ENCODE results near the gene VPS52.
A peak's percentile ranks its signal among the peaks of the same experiment; 100 is the strongest.
"Not testable (repeated sequence)": the region's sequence is repeated elsewhere in the genome, so short reads cannot be mapped to it uniquely, and the experiment has no call there.

VPS52 gene

GRCh38 chr6:33241968-33242367, 29.7 kb downstream of the VPS52 start:
- Histone ChIP-seq H3K27ac (ENCODE audit: low read length) (no peak overlapping the region), H3K27me3 (ENCODE audit: low read depth, low read length) (peaks cover 3% of the 10 kb centered on the region), H3K36me3 (ENCODE audit: control insufficient read depth in 1 of 2, insufficient read depth in 2 of 2, low read length in 2 of 2) (no peaks in the 10 kb centered on the region), H3K9me3 (ENCODE audit: control insufficient read depth in 1 of 2, low read length in 2 of 2) (no peaks in the 10 kb centered on the region), H3K4me1 (ENCODE audit: control insufficient read depth in 1 of 2, insufficient read depth in 2 of 2, low read length in 2 of 2) (no peaks in the 10 kb centered on the region), H3K4me3 (ENCODE audit: low read depth in 1 of 2, low read length in 2 of 2) (no peak overlapping the region)

DNA sequence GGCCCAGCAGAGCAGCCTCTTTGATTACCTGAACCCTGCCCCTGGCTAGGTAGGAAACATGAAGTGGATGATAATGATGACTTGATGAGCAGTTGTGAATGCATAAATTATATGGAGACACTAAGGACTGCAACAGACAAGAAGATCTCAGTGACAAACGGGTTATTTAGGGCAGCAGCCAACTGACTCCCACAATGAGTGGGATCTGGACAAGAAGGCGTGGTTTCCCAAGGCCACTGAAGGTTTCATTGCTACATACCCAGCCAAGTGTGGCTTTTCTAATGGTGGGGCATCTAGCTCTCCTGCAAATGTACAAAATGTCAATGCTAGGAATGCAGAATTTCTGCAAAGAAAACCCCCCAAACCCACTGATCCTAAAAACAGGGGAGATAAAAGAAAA, 33.9 kb downstream of the VPS52 start:
- no peak overlapping the region for H3K4me3 ChIP-seq (ENCODE audit: low read depth in 1 of 2, low read length in 2 of 2)
- no peak overlapping the region for H3K27ac ChIP-seq (ENCODE audit: low read length)
- H3K27me3 ChIP-seq (ENCODE audit: low read depth, low read length), result peaks cover 7% of the 10 kb centered on the region
- no peaks in the 10 kb centered on the region for H3K9me3 ChIP-seq (ENCODE audit: control insufficient read depth in 1 of 2, low read length in 2 of 2)
- H3K4me1 ChIP-seq (ENCODE audit: control insufficient read depth in 1 of 2, insufficient read depth in 2 of 2, low read length in 2 of 2), result no peaks in the 10 kb centered on the region
- no peaks in the 10 kb centered on the region for H3K36me3 ChIP-seq (ENCODE audit: control insufficient read depth in 1 of 2, insufficient read depth in 2 of 2, low read length in 2 of 2)

- Histone ChIP-seq H3K4me1 (ENCODE audit: control insufficient read depth in 1 of 2, insufficient read depth in 2 of 2, low read length in 2 of 2) (no peaks in the 10 kb centered on the region), H3K27ac (ENCODE audit: low read length) (no peak overlapping the region), H3K36me3 (ENCODE audit: control insufficient read depth in 1 of 2, insufficient read depth in 2 of 2, low read length in 2 of 2) (no peaks in the 10 kb centered on the region), H3K4me3 (ENCODE audit: low read depth in 1 of 2, low read length in 2 of 2) (no peak overlapping the region), H3K27me3 (ENCODE audit: low read depth, low read length) (peaks cover 7% of the 10 kb centered on the region), H3K9me3 (ENCODE audit: control insufficient read depth in 1 of 2, low read length in 2 of 2) (no peaks in the 10 kb centered on the region)
Measured at GRCh38 chr6:33236852-33237251, 34.8 kb downstream of the VPS52 start.

DNA sequence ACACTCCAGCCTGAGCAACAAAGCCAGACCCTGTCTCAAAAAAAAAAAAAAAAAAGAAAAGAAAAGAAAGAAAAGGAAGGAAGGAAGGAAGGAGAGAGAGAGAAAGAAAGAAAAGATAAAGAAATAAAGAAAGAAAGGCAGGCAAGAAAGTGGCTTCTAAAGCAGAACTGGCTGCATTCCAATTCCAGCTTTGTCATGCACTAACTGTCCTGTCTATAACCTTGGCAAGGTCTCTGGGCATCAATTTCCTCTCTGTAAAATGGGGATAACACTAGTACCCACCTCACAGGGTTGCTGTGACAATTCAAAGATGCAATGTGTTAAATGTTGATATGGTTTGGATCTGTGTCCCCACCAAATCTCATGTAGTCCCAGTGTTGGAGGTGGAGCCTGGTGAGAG, 35.3 kb downstream of the VPS52 start:
- Histone ChIP-seq H3K4me1 (ENCODE audit: control insufficient read depth in 1 of 2, insufficient read depth in 2 of 2, low read length in 2 of 2) (no peaks in the 10 kb centered on the region), H3K27me3 (ENCODE audit: low read depth, low read length) (peaks cover 7% of the 10 kb centered on the region), H3K4me3 (ENCODE audit: low read depth in 1 of 2, low read length in 2 of 2) (no peak overlapping the region), H3K36me3 (ENCODE audit: control insufficient read depth in 1 of 2, insufficient read depth in 2 of 2, low read length in 2 of 2) (no peaks in the 10 kb centered on the region), H3K27ac (ENCODE audit: low read length) (no peak overlapping the region), H3K9me3 (ENCODE audit: control insufficient read depth in 1 of 2, low read length in 2 of 2) (no peaks in the 10 kb centered on the region)

DNA sequence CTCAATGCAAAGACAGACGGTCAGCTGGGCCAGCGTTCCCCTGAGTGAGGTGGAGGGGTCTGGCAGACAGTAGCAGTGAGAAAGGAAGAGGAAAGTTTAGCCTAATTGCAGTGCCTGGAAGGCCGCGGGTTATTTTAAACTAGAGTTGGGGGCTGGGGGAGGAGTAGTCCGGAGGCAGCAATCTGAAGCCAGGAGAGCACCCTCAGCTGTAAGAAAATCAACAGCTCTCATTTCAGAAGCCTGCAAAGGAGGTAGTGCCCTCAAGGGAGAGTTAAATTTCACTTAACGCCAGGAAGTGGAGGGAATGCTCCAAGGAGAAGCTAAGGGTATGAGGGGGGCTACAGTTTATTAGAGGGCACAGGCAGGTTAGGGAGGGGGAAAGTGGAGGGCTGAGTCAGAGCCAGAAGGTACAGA, 36.4 kb downstream of the VPS52 start:
- Histone ChIP-seq H3K27ac (ENCODE audit: low read length) (no peak overlapping the region), H3K4me1 (ENCODE audit: control insufficient read depth in 1 of 2, insufficient read depth in 2 of 2, low read length in 2 of 2) (no peaks in the 10 kb centered on the region), H3K36me3 (ENCODE audit: control insufficient read depth in 1 of 2, insufficient read depth in 2 of 2, low read length in 2 of 2) (no peaks in the 10 kb centered on the region), H3K9me3 (ENCODE audit: control insufficient read depth in 1 of 2, low read length in 2 of 2) (no peaks in the 10 kb centered on the region), H3K4me3 (ENCODE audit: low read depth in 1 of 2, low read length in 2 of 2) (no peak overlapping the region), H3K27me3 (ENCODE audit: low read depth, low read length) (peaks cover 4% of the 10 kb centered on the region)

GRCh38 chr6:33226503-33227120, 45.1 kb downstream of the VPS52 start:
- H3K4me1 ChIP-seq (ENCODE audit: control insufficient read depth in 1 of 2, insufficient read depth in 2 of 2, low read length in 2 of 2); H3K27me3 ChIP-seq (ENCODE audit: low read depth, low read length); H3K4me3 ChIP-seq (ENCODE audit: low read depth in 1 of 2, low read length in 2 of 2); H3K36me3 ChIP-seq (ENCODE audit: control insufficient read depth in 1 of 2, insufficient read depth in 2 of 2, low read length in 2 of 2); H3K9me3 ChIP-seq (ENCODE audit: control insufficient read depth in 1 of 2, low read length in 2 of 2); H3K27ac ChIP-seq (ENCODE audit: low read length): not testable (repeated sequence)

DNA sequence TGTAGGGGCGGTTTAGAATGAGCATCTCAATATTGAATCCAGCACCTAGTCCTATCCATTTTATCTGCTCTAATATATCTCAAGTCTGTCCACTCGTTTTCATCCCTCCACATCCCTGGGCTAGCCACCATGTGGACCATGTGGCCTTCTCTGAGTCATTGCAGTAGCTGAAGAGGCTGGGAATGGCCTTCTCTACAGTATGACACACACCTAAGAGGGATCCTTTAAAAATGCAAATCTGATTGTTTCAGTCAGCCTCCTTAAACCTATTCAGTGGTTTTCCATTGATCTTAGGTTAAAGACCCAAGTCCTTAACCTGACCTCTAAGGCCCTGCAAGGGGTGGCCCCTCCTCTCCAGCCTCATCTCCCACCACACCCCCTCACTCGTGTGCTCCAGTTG, 54.0 kb downstream of the VPS52 start:
- Histone ChIP-seq H3K4me3 (ENCODE audit: low read depth in 1 of 2, low read length in 2 of 2) (no peak overlapping the region), H3K4me1 (ENCODE audit: control insufficient read depth in 1 of 2, insufficient read depth in 2 of 2, low read length in 2 of 2) (peaks cover 0 to 7% of the 10 kb centered on the region in 2 donors), H3K9me3 (ENCODE audit: control insufficient read depth in 1 of 2, low read length in 2 of 2) (no peaks in the 10 kb centered on the region), H3K27me3 (ENCODE audit: low read depth, low read length) (no peaks in the 10 kb centered on the region), H3K36me3 (ENCODE audit: control insufficient read depth in 1 of 2, insufficient read depth in 2 of 2, low read length in 2 of 2) (no peaks in the 10 kb centered on the region), H3K27ac (ENCODE audit: low read length) (no peak overlapping the region)

GRCh38 chr6:33217246-33217645, 54.4 kb downstream of the VPS52 start:
- Histone ChIP-seq H3K27me3 (ENCODE audit: low read depth, low read length) (no peaks in the 10 kb centered on the region), H3K27ac (ENCODE audit: low read length) (no peak overlapping the region), H3K36me3 (ENCODE audit: control insufficient read depth in 1 of 2, insufficient read depth in 2 of 2, low read length in 2 of 2) (no peaks in the 10 kb centered on the region), H3K9me3 (ENCODE audit: control insufficient read depth in 1 of 2, low read length in 2 of 2) (no peaks in the 10 kb centered on the region), H3K4me1 (ENCODE audit: control insufficient read depth in 1 of 2, insufficient read depth in 2 of 2, low read length in 2 of 2) (peaks cover 0 to 11% of the 10 kb centered on the region in 2 donors), H3K4me3 (ENCODE audit: low read depth in 1 of 2, low read length in 2 of 2) (no peak overlapping the region)

DNA sequence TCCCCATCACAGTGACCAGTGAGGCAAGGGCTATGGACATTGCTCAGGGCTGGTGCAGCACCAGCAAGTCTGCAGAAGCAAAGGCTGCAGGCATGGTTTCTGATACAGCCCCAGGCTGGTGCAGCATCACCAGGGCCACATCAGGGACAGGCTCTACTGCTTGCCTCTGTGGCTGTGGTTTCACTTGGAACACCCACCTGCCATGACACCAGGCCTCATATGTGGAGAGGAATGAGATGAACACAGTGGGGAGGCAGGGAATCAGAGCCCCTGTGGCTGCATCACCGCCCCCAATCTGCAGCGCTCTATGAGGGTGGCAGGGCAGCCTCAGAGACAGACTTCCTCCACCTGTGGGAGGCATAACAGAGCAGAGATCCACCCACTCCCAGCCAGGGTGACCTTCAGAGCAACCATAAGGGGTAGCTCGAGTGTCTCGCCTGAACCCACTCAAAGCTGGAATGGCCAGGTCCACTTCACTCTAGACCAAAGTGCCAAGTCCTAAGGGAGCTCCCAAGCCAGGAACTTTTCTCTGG, 55.5 kb downstream of the VPS52 start:
- no peaks in the 10 kb centered on the region for H3K27me3 ChIP-seq (ENCODE audit: low read depth, low read length)
- H3K4me3 ChIP-seq (ENCODE audit: low read depth in 1 of 2, low read length in 2 of 2), result no peak overlapping the region
- no peak overlapping the region for H3K27ac ChIP-seq (ENCODE audit: low read length)
- peaks cover 0 to 11% of the 10 kb centered on the region in 2 donors for H3K4me1 ChIP-seq (ENCODE audit: control insufficient read depth in 1 of 2, insufficient read depth in 2 of 2, low read length in 2 of 2)
- peaks cover 0 to 4% of the 10 kb centered on the region in 2 donors for H3K36me3 ChIP-seq (ENCODE audit: control insufficient read depth in 1 of 2, insufficient read depth in 2 of 2, low read length in 2 of 2)
- no peaks in the 10 kb centered on the region for H3K9me3 ChIP-seq (ENCODE audit: control insufficient read depth in 1 of 2, low read length in 2 of 2)

DNA sequence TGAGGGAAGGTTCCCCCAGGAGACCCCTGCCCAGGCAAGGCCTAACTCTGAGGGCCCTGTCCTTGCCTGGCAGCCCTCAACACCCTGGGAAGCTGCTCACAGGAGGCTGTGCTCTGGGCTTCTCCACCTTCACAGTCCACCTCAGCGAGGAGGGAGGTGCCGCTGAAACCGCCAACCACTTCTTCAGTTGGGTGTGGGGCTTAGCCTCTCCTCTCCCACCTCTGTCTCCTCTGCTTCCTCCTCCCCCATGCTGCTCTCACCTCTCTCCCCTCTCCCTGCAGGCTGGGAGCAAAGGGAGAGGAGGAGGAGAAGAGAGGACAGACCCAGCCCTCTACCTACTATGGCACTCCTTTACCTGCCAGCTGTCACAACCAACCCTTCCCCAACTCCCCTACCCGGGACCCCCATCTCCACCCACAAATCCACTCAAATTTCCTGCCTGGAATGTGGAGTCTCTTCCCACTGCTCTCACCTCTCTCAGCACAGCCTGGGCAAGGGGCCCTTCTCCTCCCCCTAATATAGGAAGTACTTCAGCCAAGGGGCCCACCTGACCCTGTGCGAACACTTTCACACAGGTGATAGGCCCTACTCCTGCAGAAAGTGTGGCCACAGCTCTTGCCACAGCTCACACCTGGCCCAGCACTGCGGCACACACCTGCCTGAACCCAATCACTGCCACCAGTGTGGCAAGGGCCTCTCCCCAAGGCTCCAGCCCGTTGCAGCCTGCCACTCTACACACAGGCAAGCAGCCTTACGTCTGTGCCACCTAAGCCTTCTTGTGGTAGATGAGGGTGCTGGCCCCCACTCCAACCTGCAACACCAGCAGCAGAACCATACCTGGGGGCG, 56.2 kb downstream of the VPS52 start:
- Histone ChIP-seq H3K27ac (ENCODE audit: low read length) (no peak overlapping the region), H3K4me3 (ENCODE audit: low read depth in 1 of 2, low read length in 2 of 2) (no peak overlapping the region), H3K36me3 (ENCODE audit: control insufficient read depth in 1 of 2, insufficient read depth in 2 of 2, low read length in 2 of 2) (peaks cover 4 to 9% of the 10 kb centered on the region in 2 donors), H3K4me1 (ENCODE audit: control insufficient read depth in 1 of 2, insufficient read depth in 2 of 2, low read length in 2 of 2) (peaks cover 0 to 11% of the 10 kb centered on the region in 2 donors), H3K9me3 (ENCODE audit: control insufficient read depth in 1 of 2, low read length in 2 of 2) (no peaks in the 10 kb centered on the region), H3K27me3 (ENCODE audit: low read depth, low read length) (no peaks in the 10 kb centered on the region)

DNA sequence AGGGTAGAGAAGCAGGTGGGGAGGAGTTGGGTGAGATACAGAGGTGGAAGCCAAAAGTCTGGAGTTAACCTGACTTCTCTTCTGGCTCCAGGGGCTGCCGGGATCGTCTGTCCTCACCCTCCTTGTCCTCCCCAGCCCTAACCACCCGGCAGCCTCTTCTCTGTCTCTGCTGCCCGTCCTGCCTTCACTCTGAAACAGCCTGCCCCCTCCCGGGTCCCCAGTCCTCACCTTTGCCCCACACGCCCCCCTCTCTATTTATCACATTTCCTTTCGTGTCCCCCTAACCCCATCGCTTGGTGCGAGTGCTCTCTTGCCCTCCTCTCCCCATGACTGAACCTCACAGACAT, 57.7 kb downstream of the VPS52 start:
- Histone ChIP-seq H3K27ac (ENCODE audit: low read length) (no peak overlapping the region), H3K36me3 (ENCODE audit: control insufficient read depth in 1 of 2, insufficient read depth in 2 of 2, low read length in 2 of 2) (peaks cover 14 to 21% of the 10 kb centered on the region in 2 donors), H3K27me3 (ENCODE audit: low read depth, low read length) (no peaks in the 10 kb centered on the region), H3K4me3 (ENCODE audit: low read depth in 1 of 2, low read length in 2 of 2) (peak overlapping the region; percentile 62 to 68), H3K9me3 (ENCODE audit: control insufficient read depth in 1 of 2, low read length in 2 of 2) (no peaks in the 10 kb centered on the region), H3K4me1 (ENCODE audit: control insufficient read depth in 1 of 2, insufficient read depth in 2 of 2, low read length in 2 of 2) (peaks cover 0 to 17% of the 10 kb centered on the region in 2 donors)

Data from muscle layer of duodenum (tissue), 2 donors.